Adrenal gland (tissue), 5 donors: Measurements from ENCODE around the gene ANKRD40CL.

ENCODE experiments used
- POLR2A ChIP-seq, 2 donors: fragments of 450-650 bp; IDR thresholded peaks; one replicate each; pipeline ENCODE4 v1.6.1; 2017; ENCODE audit warnings: antibody characterized with exemption in 2 of 2, mild to moderate bottlenecking in 2 of 2, moderate library complexity in 1 of 2
- TF ChIP-seq, protein P1 (sequence below), 6 experiments: fragments of 450-650 bp in 4 of 6; fragments of 200-600 bp in 2 of 6; sonication (generic) in 1 of 6; IDR thresholded peaks; 1 replicate in 5 of 6; 2 replicates in 1 of 6; pipeline versions ENCODE4 v1.5.1 to v1.8.0; 2016 to 2021; ENCODE audit warnings: antibody characterized with exemption in 6 of 6, mild to moderate bottlenecking in 2 of 6, moderate library complexity in 1 of 6
- donor health status: DM: no; HTN: no; CAD: no.

DNA sequence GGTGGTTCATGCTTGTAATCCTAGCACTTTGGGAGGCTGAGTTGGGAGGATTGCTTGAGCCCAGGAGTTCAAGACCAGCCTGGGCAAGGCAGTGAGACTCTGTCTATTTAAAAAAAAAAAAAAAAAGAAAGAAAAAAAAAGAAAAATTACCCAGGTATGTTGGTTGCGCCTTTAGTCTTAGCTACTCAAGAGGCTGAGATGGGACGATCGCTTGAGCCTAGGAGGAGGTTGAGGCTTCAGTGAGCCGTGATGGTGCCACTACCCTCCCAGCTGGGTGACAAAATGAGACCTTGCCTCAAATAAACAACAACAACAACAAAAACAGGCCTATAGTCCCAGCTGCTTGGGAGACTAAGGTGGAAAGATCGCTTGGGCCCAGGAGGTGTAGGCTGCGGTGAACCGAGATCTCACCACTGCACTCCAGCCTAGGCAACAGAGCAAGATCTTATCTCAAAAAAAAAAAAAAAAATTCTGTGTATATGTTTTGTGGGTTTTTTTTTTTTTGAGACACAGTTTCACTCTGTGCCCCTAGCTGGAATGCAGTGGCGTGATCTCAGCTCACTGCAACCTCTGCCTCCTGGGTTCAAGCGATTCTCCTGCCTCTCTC is 12.5 kb upstream of the ANKRD40CL start:
- TF ChIP-seq, protein P1, sequence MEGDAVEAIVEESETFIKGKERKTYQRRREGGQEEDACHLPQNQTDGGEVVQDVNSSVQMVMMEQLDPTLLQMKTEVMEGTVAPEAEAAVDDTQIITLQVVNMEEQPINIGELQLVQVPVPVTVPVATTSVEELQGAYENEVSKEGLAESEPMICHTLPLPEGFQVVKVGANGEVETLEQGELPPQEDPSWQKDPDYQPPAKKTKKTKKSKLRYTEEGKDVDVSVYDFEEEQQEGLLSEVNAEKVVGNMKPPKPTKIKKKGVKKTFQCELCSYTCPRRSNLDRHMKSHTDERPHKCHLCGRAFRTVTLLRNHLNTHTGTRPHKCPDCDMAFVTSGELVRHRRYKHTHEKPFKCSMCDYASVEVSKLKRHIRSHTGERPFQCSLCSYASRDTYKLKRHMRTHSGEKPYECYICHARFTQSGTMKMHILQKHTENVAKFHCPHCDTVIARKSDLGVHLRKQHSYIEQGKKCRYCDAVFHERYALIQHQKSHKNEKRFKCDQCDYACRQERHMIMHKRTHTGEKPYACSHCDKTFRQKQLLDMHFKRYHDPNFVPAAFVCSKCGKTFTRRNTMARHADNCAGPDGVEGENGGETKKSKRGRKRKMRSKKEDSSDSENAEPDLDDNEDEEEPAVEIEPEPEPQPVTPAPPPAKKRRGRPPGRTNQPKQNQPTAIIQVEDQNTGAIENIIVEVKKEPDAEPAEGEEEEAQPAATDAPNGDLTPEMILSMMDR (IDR thresholded peaks at IDR 0.05): no peak
- TF ChIP-seq POLR2A (IDR thresholded peaks at IDR 0.05): no peak
